NAMALWA (cell line): ENCODE data around the gene SIGLEC11.
A peak's percentile ranks its signal among the peaks of the same experiment; 100 is the strongest.
"Not testable (repeated sequence)": the region's sequence is repeated elsewhere in the genome, so short reads cannot be mapped to it uniquely, and the experiment has no call there.

Experiments
- DNase-seq: peaks from one replicate; pipeline ENCODE4 v3.0.0-alpha.2; 2015; ENCODE audit warnings: low spot score

Gene SIGLEC11

DNA sequence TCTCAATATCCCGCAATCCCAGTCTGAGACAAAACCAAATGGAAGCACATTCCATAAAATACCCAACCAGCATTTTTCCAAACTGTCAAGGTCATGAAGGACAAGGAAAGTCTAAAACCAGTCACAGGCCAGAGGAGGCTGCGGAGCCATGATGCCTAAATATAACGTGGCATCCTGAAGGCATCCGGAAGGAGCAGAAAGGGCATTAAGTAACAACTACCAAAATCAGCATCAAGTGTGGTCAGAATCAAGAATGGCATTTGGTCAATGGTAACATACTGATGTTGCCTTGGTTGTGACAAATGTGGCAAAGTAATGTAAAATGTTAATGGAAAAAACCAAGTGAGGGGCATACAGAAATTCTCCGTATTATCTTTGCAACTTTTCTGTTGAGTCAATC, 35.5 kb downstream of the SIGLEC11 start:
- no peak for DNase-seq

DNA sequence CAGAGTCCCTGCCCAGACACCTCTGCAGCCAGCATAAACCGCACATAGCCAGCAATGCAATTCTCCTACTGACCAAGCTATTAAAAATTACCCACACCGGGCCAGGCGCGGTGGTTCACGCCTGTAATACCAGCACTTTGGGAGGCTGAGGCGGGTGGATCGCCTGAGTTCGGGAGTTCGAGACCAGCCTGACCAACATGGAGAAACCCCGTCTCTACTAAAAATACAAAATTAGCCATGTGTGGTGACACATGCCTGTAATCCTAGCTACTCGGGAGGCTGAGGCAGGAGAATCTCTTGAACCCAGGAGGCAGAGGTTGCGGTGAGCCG, 36.1 kb downstream of the SIGLEC11 start:
- DNase-seq: not testable (repeated sequence)

DNA sequence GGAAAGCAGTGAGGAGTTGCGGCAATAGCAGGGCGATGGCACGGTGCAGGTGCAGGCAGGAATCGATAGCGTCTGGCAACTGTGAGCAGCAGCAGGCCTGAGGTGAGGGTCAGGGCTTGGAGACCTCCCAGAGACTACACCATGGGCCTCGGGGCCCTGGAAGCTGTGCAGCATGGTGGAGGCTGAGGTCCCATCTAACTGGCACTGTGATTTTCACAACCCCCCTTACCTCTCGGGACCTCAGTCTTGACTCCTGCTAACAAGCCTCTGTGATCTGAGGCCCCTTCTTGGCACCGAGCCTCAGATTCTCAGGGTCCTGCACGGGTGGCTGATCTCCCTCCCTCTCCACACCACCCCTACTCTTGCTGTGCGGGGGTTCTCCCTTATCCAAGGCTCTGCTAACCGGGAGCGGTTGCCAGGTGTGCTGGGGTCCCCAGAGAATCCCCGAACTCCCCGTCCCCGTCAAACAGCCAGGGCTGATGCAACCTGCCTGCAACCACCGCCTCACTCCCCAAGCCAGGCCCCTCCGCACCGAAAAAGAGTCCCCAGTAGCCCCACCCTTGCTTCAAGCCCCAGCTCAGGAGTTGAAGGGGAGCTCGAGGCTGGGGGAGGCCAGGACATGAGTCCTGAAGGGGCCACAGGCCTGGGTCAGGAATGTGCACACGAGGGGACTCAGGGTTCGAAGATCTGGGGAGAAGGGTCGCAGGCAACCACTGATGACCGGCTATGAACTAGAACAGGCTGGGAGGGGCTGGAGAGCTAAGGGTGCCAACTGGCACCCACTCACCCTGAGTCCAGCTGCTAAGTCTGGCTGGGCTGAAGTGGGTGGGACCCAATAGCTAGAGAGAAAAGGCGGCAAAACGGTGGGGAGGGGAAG, 36.7 kb downstream of the SIGLEC11 start:
- DNase-seq: peak; percentile 84

- DNase-seq: no peak
Observed at GRCh38 chr19:49923055-49924003, 37.6 kb downstream of the SIGLEC11 start.

- no peak for DNase-seq
Observed at GRCh38 chr19:49921871-49922795, 38.8 kb downstream of the SIGLEC11 start.

DNA sequence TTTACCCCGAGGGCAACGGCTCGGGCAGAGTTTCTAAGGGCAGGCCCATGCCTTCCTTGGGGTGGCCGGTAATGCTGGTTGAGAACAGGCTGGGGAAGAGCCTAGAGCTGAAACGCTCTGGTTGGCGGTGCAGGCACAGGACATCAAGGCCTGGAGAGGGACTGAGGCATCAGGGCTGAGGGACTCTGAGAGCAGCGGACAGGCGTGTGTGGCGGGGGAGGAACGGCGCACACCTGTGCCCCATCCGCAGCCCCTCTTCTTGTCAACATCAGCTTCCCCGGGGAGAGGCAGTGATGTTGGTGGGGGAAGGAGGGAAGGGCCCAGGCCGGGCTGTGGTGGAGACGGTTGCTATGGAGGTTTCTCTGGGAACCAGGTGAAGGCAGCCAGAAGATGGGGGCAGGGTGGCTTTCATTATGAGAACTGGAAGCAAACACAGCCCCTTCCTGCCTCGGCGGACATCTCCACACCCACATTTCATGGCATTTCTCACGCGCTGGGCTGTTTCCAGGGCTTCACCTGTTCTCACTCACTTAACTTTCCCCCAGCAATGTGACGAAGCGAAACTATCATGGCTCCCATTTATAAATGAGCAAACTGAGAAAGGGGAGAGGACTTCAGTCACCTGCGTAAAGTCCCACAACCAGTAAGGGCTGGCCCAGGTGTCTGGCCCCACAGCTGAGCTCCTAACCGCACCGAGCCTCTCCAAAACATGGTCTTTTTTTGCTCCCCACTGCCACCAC, 40.2 kb downstream of the SIGLEC11 start:
- no peak for DNase-seq

DNA sequence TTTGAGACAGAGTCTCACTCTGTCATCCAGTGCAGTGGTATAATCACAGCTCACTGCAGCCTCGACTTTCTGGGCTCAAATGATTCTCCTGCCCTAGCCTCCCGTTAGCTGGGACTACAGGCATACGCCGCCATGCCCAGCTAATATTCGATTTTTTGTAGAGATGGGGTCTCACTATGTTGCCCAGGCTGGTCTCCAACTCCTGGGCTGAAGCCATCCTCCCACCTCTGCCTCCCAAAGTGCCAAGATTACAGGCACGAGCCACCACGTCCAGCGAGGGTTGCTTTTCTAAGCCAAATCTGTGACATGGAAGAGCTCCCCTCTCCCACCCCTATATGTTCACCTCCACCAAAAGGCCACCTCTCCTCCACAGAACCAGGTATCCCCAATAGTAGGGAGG, 42.9 kb downstream of the SIGLEC11 start:
- no peak for DNase-seq

GRCh38 chr19:49916839-49917733, 43.9 kb downstream of the SIGLEC11 start:
- DNase-seq: no peak

DNA sequence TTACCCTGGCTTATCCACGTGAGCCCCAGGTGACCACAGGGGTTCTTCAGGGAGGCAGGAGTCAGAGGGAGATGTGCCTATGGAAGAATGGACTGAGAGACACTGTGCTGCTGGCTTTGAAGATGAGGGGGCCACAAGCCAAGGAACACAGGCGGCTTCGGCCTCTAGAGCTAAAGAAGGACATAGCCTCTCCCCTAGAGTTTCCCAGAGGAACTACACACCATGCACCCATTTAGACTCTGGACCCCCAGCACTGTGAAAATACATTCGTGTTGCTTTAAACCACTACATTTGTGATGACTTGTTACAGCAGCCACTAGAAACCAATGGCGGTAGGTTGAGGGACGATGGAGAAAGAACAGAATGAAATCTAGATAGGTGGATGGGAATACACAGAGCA, 45.7 kb downstream of the SIGLEC11 start:
- DNase-seq: no peak

- no peak for DNase-seq
Observed at GRCh38 chr19:49913720-49914119, 47.3 kb downstream of the SIGLEC11 start.

DNA sequence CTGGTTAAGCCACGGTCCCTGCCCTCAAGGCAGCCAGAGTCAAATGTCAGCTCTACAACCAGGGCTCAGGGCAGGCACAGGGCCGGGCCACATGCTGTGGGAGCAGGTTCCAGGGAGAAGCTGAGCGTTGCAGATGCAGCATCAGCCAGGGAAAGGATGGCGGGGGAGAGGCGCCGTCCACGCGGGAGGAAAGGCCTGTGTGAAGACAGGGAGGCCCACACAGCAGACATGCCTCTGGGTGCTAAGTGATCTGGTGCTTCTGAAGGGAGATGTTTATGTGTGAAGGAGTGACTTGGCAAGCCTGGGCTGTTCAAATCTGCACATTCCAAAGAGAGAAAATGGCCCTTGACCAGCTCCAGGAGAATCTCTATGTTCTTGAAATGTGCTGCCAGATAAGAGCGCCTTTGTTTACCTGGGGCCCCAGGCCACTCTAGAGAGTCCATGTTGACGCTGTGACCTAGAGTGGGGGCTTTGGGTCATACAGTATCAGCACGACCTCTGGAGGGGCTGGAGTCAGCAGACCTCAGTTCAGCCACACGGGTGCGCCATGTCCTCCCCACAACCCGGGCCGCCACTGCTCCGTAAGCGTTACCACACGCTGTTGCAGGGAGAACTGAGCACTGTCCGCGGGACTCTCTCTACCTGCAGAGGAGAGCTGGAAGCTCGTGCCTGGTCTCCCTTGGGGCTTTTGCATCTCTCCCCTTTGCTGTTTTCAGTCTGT, 47.8 kb downstream of the SIGLEC11 start:
- no peak for DNase-seq

DNA sequence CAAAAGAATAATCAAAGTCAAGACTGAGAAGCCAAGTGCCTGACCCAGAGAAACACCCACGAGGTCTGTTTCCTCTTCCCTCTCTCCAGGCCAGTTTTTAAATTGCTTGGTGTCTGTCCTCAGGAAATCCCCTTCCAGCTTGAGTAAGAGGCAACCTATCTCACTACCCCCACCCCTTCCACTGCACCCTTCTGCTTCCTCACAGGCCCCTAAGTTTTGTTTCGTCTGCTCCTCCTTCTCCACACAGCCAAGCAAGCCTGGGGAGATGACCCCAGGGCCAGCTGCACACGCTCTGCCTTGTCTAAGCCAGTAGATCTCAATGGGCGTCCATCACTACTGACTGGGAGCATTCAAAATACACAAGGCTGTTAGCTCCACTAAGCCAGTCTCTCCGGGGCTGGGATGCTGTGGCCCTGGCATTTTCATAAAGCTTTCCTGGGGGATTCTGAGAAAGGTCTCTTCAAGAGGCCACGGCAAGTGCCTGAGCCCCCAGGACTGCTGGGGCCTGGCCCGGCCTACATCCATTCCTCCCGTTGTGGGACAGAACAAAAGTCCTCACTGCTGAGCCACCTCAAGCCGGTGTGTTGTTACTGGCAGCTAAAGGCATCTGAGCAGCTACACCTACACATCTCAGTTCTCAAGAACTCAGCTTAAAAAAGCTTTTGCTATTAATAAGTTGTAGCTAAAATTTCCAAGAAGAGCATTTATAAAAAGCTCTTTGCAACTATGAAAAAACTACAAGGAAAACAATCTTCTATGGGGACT, 49.4 kb downstream of the SIGLEC11 start:
- no peak for DNase-seq

GRCh38 chr19:49910179-49910578, 50.8 kb downstream of the SIGLEC11 start:
- no peak for DNase-seq

- no peak for DNase-seq
Observed at GRCh38 chr19:49908480-49909420, 52.2 kb downstream of the SIGLEC11 start.

DNA sequence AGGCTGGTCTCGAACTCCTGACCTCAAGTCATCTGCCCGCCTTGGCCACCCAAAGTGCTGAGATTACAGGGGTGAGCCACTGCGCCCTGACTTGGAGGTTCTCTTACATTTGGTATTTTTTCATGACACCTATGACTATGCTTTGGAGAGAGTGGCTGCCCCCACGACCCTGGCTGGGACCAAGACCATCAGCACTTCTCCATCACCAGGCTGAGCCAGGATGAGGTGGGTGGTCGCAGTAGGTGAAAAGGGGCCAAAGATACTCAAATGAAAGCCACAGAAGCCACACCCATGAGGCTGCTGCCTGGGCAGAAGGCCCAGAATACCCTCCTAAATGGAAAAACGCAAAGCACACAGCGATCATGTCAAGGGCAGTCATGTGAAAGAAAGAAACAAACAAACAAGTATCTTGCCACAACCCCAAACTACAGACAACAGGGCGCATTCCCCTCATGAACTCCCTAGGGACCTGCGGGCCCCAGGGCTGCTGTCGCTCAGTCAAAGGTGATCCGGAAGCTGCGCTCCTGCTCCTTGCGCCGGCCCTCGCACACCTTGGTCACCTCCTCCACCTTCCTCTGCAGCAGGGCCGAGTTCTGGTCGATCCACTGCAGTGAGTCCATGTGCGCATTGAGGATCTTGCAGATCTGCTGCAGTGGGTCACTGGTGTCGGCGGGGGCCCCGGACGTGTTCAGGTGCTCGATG, 53.1 kb downstream of the SIGLEC11 start:
- DNase-seq: no peak

DNA sequence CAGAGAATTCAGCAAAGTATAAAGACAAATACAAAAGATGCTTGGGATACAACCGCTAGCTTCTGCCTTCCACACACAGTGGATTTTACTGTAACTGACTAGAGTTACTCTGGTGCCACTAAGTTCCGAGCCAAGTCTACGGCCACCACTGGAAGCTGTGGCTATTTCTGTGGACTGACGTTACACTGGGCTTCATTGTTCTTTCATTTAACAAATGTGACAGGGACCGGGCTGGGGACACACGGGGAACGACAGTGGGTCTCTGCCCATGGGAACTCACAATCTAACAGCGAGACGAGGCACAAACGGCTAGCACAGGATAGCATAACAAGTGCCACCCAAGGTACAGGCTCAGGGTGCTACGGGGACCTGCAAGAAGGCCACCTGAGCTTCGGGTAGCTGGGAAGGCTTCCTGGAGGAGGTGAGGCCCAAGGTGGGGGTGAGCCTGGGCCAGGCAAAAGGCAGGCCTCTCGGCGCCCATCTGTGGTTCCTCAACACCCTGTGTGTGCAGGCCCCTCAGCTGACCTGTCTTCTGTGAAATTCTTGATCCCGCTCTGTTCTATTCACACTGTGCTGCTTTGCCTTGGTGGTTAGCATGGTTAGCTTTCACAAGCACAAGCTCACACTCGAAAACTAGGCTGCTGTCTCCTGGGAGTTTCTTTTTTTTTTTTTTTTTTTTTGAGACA, 54.0 kb downstream of the SIGLEC11 start:
- no peak for DNase-seq
